Erythroblast (primary cell): ENCODE data around the gene NAGA.
"Not testable (repeated sequence)": the region's sequence is repeated elsewhere in the genome, so short reads cannot be mapped to it uniquely, and the experiment has no call there.

Source experiments
- GATA1 ChIP-seq: IDR thresholded peaks from 2 replicates; pipeline ENCODE4 v1.6.1; 2011; ENCODE audit warnings: low read depth, mild to moderate bottlenecking, control low read depth, low read length, moderate library complexity
- POLR2A ChIP-seq: IDR thresholded peaks from 2 replicates; pipeline ENCODE4 v1.6.1; 2011; ENCODE audit warnings: mild to moderate bottlenecking, low read length

- TF ChIP-seq POLR2A, GATA1: not testable (repeated sequence)
Measured at GRCh38 chr22:42115420-42115830, 44.8 kb upstream of the NAGA start.
